ENCODE measurements around the gene EXOC3.

The EXOC3 gene

GRCh38 chr5:427415-428087 is 15.4 kb upstream of the EXOC3 start:
- no peak for DNase-seq

GRCh38 chr5:428219-428618 is 14.8 kb upstream of the EXOC3 start:
- DNase-seq = no peak

- DNase-seq = no peak
Observed at GRCh38 chr5:428754-429452, 14.1 kb upstream of the EXOC3 start.

- peak; percentile 84 for DNase-seq
Observed at GRCh38 chr5:429453-430188, 13.4 kb upstream of the EXOC3 start.

GRCh38 chr5:430214-430925 is 12.6 kb upstream of the EXOC3 start:
- DNase-seq = no peak

GRCh38 chr5:431001-431710 is 11.8 kb upstream of the EXOC3 start:
- DNase-seq = peak; percentile 73

GRCh38 chr5:431711-432050 is 11.3 kb upstream of the EXOC3 start:
- DNase-seq = no peak

- DNase-seq = no peak
Observed at GRCh38 chr5:432201-432927, 10.6 kb upstream of the EXOC3 start.

- no peak for DNase-seq
Observed at GRCh38 chr5:432928-433791, 9.8 kb upstream of the EXOC3 start.

GRCh38 chr5:433836-434235 is 9.1 kb upstream of the EXOC3 start:
- no peak for DNase-seq

- no peak for DNase-seq
Observed at GRCh38 chr5:434443-435146, 8.4 kb upstream of the EXOC3 start.

- no peak for DNase-seq
Observed at GRCh38 chr5:435156-435790, 7.7 kb upstream of the EXOC3 start.

GRCh38 chr5:435961-436640 is 6.9 kb upstream of the EXOC3 start:
- peak; percentile 37 for DNase-seq

GRCh38 chr5:436641-436975 is 6.4 kb upstream of the EXOC3 start:
- no peak for DNase-seq

GRCh38 chr5:437281-437771 is 5.7 kb upstream of the EXOC3 start:
- peak; percentile 35 for DNase-seq

GRCh38 chr5:438481-438981 is 4.4 kb upstream of the EXOC3 start:
- DNase-seq = peak; percentile 36

GRCh38 chr5:439181-439580 is 3.8 kb upstream of the EXOC3 start:
- peak; percentile 17 for DNase-seq

GRCh38 chr5:439636-440035 is 3.3 kb upstream of the EXOC3 start:
- peak; percentile 23 for DNase-seq

Measured in right forelimb (tissue), 1 donor.